Cardiac muscle cell (in vitro differentiated cells and primary cell): ENCODE data around the gene ISLR. TPM values are rescaled to one million over a fixed set of nuclear protein-coding genes. Genes with fewer than 3 reads are reported as not detected.

Experiments used
- DNase-seq, 2 donors: peaks; one replicate each; pipeline versions ENCODE4 v3.0.0 to v3.0.0-alpha.2; 2010 to 2017; ENCODE audit warnings: low read depth in 1 of 2, low spot score in 1 of 2
- H3K27ac ChIP-seq: fragments of 200-600 bp; sonication (generic); 2 replicates; pipeline ENCODE4 v1.5.1; 2016
- H3K27me3 ChIP-seq: fragments of 200-600 bp; sonication (generic); 2 replicates; pipeline ENCODE4 v1.6.0; 2016; ENCODE audit warnings: control low read depth
- H3K36me3 ChIP-seq: fragments of 200-600 bp; sonication (generic); 2 replicates; pipeline ENCODE4 v1.5.1; 2016; ENCODE audit warnings: control low read depth
- H3K4me1 ChIP-seq: fragments of 200-600 bp; sonication (generic); 2 replicates; pipeline ENCODE4 v1.8.1; 2017; ENCODE audit warnings: low read depth, mild to moderate bottlenecking, mixed run types
- H3K4me3 ChIP-seq: fragments of 200-600 bp; sonication (generic); 2 replicates; pipeline ENCODE4 v1.5.1; 2016; ENCODE audit warnings: mild to moderate bottlenecking
- H3K9me3 ChIP-seq: fragments of 200-600 bp; sonication (generic); 2 replicates; pipeline ENCODE4 v1.5.1; 2017; ENCODE audit warnings: low read depth, mild to moderate bottlenecking, control low read depth
- CTCF ChIP-seq: IDR thresholded peaks from 2 replicates; pipeline ENCODE4 v1.5.1; 2012; ENCODE audit warnings: low read depth, mild to moderate bottlenecking, low read length
- polyA plus RNA-seq: library from polyadenylated mRNA; unstranded; fragments of >200 nt; fragmentation: Nextera tagmentation; extraction: Ambion mirVana; gene quantifications from 2 replicates; pipeline ENCODE4 v1.2.1, GENCODE V29; 2016
- total RNA-seq: library from RNA; depleted of rRNA; stranded (reverse); fragments of >200 nt; gene quantifications from 2 replicates; pipeline ENCODE4 v1.2.3, GENCODE V29; 2016

Gene ISLR
- total and polyA plus RNA-seq, 2 experiments from 2014 or later, result 0.44 to 4.1 TPM

- TF ChIP-seq CTCF, result no peak
- Histone ChIP-seq H3K27ac (no peak overlapping the region), H3K27me3 (peaks cover 88% of the 10 kb centered on the region), H3K9me3 (no peaks in the 10 kb centered on the region), H3K36me3 (no peaks in the 10 kb centered on the region), H3K4me3 (no peak overlapping the region), H3K4me1 (peaks cover 6% of the 10 kb centered on the region)
- DNase-seq, result no peak
Measured at GRCh38 chr15:74128785-74129585, 44.5 kb upstream of the ISLR start.

- H3K27me3 ChIP-seq, result peaks cover 94% of the 10 kb centered on the region
- no peak overlapping the region for H3K4me3 ChIP-seq
- H3K27ac ChIP-seq, result no peak overlapping the region
- DNase-seq, result no peak
- H3K36me3 ChIP-seq, result no peaks in the 10 kb centered on the region
- H3K4me1 ChIP-seq, result peaks cover 6% of the 10 kb centered on the region
- H3K9me3 ChIP-seq, result no peaks in the 10 kb centered on the region
- TF ChIP-seq CTCF, result no peak
Measured at GRCh38 chr15:74129586-74130154, 43.8 kb upstream of the ISLR start.

GRCh38 chr15:74130155-74130848 lies 43.2 kb upstream of the ISLR start, which contains the start of gene ISLR2:
Gene ISLR2 (plus strand): TSS chr15:74130586. CDS start chr15:74132755, 2,169 bp downstream.
- H3K27me3 ChIP-seq, result peaks cover 96% of the 10 kb centered on the region
- no peak for TF ChIP-seq CTCF
- peak; percentile 17 to 38 for DNase-seq
- H3K4me1 ChIP-seq, result peaks cover 7% of the 10 kb centered on the region
- no peaks in the 10 kb centered on the region for H3K9me3 ChIP-seq
- H3K27ac ChIP-seq, result no peak within 1 kb of the TSS
- H3K36me3 ChIP-seq, result no peaks in the 10 kb centered on the region
- no peak within 1 kb of the TSS for H3K4me3 ChIP-seq

- Histone ChIP-seq H3K4me3 (no peak overlapping the region), H3K36me3 (no peaks in the 10 kb centered on the region), H3K4me1 (peaks cover 12% of the 10 kb centered on the region), H3K9me3 (no peaks in the 10 kb centered on the region), H3K27ac (no peak overlapping the region), H3K27me3 (peaks cover 95% of the 10 kb centered on the region)
- no peak for DNase-seq
- TF ChIP-seq CTCF, result no peak
Measured at GRCh38 chr15:74130849-74131627, 42.5 kb upstream of the ISLR start.
